Fibroblast of gingiva (primary cell): Measurements from ENCODE around the gene COL2A1.

Source experiments
- DNase-seq: peaks from one replicate; pipeline ENCODE4 v3.0.0-alpha.2; 2011; ENCODE audit warnings: low read depth

The COL2A1 gene

DNA sequence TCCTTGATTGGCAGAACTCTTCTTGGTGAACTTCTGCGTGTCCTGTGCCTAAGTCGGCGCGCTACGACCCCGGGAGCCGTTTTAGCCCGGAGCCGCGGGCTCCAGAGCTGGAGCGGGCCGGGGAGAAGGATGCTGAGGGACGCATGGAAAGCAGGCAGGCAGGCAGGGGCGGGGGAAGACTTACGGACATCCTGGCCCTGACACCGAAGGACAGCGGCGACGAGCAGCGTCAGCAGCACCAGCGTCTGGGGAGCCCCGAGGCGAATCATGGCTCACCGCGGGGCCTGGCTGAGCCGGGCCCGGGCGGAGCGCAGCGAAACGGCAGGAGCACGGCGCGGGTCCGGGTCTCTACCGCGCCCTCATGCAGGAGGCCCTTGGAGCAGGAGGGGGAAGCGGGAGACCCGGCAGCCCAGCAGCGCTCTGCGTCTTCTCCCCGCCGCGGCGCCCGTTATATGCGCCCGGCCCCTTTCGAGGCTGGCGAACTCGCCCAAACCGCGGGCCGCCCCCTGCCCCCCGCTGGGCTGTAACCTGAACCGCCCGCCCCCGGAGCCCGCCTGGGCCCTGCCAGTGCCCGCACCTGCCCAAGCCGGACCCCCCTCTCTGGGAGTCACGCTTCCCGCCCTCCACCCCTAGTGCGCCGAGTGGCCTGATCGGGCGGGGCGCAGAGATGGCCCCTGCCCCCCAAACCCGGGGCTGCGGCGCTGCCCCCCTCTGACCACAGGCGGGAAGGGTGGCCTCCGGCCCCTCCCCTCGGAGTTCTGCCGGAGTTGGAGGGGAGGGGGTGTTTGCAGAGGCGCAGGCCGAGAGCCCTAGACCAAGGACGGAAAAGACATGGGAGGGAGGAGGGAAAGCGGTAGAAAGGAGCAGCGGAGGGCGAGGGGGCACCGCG, at the start of gene COL2A1:
Gene COL2A1, minus strand, starts transcription at position 424 of the 889 bp plus-strand sequence. Its CDS starts 155 bp downstream, at position 269.
- no peak for DNase-seq

DNA sequence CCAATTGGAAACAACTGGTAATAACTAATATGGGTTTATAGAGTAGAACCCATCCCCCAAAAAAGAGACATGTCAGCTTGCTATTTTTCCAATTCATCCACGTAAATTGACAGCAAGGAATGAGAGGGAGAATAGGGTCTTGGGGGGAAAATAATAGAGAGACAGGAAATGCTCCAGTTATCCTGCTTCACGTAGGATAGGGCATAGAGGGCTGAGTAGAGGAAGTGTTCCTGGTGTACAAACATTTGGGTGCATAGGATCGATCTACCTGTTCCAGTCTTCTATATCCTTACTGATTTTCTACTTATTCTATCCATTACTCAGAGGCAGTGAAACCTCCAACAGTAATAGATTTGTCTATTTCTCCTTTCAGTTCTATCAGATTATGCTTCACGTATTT, 49.6 kb upstream of the COL2A1 start:
- no peak for DNase-seq

DNA sequence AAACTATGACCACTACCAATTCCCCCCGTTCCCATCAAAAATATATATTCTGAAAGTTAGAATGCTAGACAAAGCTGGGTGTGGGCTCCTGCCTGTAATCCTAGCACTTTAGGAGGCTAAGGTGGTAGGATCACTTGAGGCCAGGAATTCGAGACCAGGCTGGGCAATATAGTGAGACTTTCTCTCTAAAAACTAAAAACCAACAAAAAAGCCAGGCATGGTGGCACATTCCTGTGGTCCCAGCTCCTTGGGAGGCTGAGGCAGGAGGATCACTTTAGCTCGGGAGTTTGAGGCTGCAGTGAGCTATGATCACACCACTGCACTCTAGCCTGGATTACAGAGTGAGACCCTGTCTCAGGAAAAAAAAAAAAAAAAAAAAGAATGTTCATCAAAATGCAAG, 48.8 kb upstream of the COL2A1 start:
- no peak for DNase-seq

DNA sequence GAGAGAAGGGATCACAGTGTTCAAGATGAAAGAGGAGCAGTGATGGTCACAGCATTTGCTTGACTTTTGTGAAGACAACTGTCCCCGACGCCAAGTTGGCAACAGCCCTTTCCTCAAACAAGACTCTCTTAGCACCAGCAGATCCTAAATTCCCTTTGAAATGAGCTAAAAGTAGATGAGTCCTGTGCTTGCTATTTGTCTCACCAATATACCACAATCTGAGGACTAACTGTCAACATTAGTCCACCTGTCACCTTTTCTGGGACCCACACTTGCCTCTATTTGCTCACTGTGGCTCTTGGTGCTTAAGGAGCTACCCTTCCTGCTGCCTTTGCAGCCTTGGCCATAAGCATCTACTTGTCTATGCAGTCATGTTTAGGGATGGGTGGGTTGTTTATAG, 47.4 kb upstream of the COL2A1 start:
- no peak for DNase-seq

DNA sequence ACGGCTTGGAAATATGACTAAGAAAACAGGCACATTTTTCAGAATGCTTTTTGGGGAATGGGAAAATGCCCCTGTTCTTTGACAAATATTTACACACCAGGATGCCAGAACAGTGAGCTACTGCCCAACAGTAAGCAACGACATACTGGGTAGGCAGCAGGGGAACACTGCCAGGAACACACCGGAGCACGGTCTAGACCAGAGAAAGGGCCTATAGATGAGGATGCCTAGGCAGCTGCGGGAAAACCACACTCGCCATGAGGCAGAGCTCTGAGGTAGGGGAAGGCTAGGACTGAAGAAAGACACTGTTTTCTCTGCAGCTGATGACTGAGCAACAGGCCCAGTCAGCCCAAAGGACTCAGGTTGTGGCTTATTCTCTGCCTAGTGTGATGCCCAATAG, 45.9 kb upstream of the COL2A1 start:
- no peak for DNase-seq

DNA sequence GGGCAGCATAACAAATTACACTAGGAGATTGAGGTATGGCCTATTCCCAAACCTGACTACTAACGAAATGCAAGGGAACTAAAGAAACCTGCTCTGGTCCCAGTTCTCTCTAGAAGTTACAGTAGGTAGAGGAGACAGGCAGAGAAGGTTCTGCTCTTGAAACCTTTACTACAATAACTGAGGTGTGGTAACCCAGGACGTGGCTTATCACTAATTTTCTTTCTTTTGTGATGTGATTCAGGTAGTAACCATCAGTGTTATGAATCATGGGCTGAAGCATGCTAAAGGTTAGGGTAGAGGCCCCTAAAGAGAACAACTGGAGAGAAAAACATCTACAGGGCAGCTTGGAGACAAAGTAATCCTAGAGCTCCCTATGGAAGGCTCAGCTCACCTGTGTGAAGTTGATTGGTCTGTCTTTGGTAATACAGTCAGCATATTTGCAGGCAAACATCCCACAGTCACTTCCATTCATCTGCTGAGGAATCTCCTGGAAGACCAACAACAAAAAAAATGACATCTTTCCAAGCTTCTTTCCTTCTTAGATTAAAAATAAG, 41.8 kb upstream of the COL2A1 start:
- no peak for DNase-seq

DNA sequence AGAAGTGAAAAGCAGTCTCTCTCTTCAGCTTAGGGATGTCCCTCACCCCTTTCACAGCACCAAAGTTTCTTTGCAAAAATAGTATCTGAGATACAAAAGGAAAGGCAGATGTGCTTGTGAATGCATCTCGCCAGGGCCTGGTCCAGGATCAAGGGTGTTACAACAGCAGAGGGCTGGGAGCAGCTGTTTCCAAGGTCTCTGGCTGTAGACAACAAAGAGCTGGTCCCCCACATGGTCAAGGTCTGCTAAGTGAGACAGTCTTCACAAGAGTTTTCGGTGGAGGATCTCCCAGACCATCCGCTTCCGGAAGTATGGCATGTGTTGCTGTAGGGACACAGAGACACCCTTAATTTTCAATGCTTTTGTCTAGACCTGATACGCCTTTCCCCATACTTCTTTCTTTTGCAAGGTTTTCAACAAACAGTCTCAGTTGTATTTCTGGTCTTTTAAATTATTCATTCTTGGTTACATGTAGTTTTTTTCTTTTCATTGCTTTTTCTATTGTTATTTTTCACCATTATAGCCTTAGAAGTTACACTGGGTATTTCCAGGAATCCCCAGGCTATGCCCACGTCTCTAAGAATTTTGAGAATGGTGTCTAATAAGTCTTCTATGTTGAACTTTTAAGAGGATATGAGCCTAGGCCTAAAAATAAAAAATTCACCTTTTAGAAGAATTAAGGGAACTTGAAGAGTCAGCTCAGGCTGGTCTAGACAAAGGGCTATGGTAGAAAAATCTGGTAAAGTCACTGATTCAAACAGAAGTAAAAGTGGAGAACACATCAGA, 41.0 kb upstream of the COL2A1 start:
- no peak for DNase-seq

DNA sequence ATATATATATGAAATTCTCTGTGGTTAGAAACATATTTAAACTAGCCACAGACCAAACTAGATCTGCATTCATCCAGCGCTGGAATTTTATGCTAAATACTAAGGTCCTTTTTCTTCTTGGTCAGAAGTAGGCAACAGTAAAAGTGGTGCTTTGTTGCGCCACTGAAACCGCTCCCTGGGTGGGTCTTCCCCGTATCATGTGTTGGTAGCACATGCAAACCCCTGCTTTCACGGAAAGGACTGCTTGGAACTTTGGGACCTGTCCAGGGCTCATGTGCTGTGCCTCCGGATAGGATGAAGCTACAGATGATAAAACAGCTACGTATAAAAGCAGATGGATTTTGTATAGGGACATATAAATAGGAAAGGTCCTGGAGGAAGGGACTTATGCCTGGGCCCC, 40.1 kb upstream of the COL2A1 start:
- DNase-seq = no peak

DNA sequence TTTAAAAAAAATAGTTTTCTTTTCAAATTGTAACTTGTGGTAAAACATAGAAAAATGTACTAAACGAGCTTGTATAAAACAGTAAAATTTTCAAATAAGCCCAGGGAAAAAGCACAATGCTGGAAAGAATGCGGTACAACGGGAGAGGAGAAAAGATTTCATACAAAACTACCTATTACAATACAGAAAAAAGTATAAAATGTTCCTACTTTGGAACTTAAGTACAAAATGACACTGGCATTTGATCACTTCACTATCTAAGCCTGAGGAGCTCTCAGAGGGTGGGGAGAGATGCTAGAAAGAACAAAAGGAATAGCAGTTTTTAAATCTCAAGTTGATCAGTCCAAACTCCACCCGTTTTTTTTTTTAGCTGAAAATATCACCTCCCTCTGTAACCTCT, 39.5 kb upstream of the COL2A1 start:
- no peak for DNase-seq

DNA sequence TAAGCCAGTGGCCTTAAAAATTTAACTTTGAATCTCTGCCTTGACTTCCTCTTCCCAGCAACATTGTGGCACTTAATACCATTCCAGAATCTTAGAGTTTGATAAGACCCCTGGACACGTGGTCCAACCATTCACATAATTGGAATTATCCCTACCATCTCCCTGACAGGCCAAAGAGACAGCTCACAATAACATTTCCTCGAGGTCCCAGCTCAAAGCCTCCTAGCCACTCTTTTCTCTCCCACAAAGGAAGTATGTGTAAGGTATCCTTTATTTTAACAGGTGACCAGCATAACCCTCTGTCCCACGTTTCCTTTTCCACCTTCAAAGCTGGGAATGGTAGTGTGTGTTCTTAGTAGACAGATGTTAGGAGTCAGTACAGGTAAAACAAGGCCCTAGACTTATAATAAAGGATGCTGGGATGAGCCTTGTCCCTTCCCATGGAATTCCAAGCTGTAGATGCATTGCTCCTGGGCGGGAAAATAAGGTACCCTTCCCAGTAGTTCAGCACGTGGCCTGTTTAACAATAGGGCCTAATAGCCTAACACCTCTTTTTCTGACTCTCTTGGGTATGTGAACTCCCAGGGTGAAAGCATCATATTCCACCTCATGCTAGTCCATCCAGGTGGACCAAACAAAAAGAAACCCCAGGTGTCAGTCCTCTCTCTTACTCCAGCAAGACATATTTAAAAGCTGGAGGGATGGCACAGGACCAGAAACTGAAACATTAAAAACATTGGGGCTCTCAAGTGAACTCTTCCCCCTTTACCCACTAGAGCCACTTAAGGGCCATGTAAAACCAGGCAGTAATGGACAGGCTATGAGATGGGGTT, 37.5 kb upstream of the COL2A1 start:
- DNase-seq = no peak

DNA sequence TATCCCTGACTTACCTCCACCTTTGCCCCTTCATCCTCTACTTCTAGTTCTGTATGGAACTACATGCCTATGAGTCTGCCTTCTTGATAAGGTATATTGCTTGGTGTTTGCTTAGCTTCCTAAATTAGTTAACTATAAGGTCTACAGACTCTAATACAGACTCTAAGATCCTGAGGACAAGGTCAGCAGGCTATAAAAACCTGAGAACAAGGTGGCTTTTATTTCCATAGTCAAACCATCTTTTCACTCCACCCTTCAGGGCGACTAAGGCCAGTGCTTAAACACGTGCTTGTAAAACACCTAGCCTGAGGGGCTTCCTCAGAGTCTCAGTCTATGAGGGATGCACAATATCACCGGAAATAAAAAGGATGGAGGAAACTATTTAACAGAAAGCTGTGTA, 36.1 kb upstream of the COL2A1 start:
- no peak for DNase-seq

DNA sequence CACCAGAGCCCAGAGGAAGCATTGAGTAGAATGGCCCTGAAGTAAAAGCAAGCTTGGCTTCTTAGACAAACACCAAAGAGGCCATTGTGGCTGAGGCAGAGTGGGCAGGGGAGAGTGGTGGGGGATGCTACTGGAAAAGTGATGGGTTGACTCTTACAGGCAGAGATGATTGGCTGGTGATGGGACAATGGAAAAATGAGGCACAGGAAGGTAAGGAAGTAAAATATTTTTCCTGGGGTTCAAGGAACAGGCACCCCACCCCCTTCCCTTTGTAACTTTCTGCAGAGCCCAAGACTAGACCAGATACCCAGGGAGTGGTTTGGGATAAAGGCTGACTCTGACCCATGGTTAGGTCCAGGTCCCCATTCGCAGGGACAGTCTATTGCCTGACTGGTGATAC, 34.9 kb upstream of the COL2A1 start:
- no peak for DNase-seq

DNA sequence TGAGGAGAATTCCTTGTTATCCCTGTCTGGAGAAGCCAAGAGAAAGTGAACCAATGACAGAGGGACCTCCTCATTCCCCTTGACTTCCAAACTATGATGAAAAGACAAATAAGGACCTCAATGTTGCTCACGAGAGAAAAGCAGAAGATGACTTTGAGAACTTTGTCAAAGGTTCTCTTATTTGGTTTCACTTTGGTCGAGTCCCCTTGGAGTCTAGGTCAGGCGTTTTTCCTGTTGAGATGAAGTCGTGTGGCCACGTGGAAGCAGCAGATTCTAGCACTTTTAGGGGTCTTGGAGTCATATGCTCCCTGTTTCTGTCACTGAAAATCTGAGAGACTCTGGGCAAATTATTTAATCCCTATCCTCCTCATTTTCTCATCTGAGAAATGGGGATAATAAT, 33.8 kb upstream of the COL2A1 start:
- DNase-seq = no peak

DNA sequence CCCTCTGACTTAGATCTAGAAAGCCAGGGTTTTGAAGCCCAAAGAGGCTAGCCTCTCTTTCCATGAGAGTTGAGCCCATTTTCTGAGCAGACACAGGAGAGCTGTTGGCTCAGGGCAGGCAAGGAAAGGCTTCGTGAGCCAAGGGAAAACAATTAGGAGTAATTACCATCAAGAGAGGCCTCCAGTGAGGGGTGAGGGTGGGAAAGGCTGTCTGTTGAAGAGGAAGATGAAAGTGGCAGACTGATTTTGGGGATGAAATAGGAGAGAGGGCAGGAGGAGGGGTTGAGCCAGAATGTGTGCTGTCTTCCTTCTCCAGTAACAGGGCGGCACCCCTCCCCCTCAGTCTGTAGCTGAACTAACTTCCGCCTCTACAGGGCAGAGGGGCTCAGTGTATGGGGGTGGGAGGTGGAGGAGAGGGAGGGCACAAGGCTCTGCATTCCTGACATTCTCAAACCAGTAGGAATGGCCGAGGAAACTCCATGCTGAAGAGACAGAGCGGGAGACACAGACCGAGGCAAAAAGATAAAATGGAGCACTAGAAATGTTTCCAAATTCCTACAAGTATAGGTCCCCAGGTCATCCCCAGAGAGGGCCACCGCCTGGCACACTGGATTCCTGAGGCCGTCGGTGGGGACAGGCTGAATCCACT, 33.1 kb upstream of the COL2A1 start:
- no peak for DNase-seq

DNA sequence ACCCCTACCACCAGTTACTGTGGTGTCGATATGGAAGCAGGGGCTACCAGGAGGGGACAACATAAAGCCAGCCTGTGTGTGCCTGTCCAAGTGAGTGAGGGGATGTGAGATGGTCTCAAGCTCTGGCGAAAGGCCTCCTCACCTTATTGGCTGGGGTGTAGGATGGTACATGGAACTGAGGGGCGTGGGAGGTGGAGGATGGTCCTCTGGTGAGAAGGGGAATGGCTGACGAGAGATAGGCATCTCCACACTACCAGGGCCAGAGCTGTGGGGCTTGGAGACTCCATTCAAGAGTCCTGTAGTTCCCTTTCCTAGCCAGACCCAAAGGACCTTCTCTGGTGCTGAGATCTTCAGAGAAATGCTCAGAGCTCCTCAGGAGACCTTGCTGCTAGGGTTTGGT, 32.5 kb upstream of the COL2A1 start:
- no peak for DNase-seq

DNA sequence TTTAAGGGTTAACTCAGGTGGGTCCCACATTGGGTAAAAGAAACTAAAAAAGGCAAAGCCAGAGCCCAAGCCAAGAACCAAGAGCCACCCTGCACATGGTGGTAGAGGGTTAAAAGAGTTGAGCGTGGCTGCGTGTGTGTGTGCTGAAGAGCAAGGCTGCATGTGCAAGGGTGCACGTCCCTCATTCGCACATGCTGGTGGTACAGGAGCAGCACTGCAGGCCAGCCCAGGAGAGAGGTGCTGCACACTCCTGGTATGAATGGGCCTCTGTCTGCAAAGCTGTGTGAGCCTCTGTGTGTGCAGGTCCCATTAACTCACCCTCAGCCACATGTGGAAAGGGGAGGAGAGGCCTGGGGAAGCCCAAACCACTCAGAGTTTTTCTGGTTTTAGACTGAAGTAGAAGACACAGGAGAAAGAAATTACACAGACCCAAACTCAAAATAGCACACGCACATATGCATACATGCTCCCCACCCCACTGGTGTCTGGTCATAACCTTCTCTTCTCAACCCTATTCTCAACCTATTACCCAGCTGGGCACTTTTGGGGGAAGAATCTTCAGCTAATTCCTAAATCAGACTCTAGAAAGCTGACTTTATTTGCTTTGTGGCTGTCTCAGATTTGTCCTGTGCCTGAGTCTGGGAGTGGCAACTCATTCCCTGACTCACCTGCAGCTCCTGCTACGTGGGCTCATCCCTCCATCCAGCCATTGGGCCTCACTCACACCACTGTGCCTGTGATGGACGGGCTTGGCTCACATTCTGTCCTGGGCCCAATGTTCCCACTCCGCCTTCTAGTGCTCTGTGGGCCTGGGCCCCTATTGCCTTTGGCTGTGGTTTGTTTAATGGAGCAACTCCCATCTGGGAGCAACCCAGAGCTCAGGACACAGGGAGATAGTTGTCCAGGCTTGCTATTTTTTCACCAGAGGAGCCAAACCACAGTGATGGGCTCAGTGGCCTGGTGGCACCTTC, 30.8 kb upstream of the COL2A1 start:
- no peak for DNase-seq

DNA sequence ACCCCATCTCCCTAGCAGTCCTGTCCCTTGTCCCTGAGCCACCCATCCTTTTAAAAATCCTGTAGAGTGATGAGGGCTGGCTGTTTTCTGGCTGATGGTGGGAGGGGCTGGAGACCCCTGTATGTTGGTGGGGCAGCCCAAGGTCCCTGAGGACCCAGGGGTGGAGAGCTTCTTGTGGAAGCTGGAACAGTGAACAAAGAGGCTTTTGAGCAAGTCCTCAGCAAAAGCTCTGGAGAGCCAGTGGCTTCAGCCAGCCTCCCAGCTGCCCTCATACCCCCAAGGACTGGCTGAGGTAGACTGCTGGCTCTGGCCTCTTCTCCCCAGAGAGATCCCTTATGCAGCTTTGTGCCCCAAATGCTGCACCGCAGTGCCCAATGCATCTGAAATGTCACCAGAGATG, 29.2 kb upstream of the COL2A1 start:
- no peak for DNase-seq

DNA sequence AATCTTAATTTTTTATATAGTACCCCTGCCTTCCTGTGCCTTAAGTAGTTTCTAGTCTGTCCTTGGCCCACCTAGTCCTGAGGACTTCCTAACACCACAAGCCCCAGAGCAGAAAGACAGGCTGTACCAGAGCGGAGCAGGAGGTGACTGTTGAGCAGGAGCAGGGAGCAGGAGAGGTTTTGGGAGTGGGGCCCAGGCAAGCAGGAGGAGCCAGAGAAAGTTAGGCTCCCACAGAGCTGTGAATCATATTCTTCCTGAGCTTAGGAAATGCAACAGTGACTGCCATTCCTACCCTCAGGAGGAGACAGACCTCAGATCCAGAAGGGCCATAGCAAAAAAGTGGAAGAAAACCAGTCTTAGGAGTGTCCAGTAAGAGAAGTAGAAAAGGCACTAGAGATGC, 28.3 kb upstream of the COL2A1 start:
- no peak for DNase-seq

DNA sequence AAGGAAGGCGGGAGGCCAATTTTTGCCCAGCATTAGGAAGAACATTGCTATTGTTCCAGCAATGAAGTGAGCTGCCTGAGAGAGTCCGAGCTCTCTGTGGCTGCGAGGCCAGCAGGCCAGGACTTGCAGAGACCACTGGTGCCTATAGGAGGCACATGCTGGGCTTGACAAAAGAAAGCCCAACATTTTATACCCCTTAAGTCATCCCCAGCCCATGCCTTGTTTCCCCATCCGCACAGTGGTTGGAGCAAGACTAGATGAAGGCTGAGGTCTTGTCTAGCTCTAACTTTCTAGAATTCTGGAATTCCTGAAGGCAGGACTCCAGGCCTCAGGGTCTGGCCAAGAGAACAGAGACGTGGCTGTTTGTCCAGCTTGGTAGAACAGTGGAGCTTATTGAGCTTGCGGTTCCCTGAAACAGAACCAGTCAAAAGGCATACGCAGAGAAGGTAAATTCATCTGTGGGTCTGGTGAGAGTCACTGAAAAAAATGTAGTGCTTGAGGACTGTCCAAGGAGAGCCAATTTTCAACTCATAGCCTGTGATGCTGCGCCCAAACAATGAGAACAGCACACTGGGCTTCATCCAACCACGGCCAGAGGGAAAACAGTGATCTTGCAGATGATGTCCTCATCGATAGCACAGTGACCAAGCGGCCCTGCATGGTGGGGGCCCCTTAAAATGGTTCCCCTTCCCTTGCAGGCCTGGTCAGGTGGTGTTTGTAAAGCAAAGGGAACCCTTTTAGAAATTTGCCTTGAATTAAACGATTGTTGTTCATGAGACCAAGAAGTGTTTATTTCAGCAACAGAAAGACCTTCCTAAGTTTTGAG, 27.1 kb upstream of the COL2A1 start:
- DNase-seq = no peak
